Urinary bladder (tissue), 4 donors: ENCODE measurements around the gene ICAM1. TPM values are rescaled to one million over a fixed set of nuclear protein-coding genes. Genes with fewer than 3 reads are reported as not detected.

ENCODE experiments used
- DNase-seq: peaks from one replicate; pipeline ENCODE4 v3.0.0-alpha.2; 2015; ENCODE audit errors: extremely low spot score
- H3K27ac ChIP-seq: one replicate; pipeline ENCODE4 v1.5.1; 2013; ENCODE audit warnings: low read depth, mild to moderate bottlenecking, moderate library complexity
- H3K36me3 ChIP-seq: one replicate; pipeline ENCODE4 v1.6.1; 2013; ENCODE audit warnings: mild to moderate bottlenecking, moderate library complexity; ENCODE audit not compliant: insufficient read depth
- H3K4me1 ChIP-seq: one replicate; pipeline ENCODE4 v1.6.1; 2013; ENCODE audit warnings: mild to moderate bottlenecking, moderate library complexity; ENCODE audit not compliant: insufficient read depth
- H3K4me3 ChIP-seq: one replicate; pipeline ENCODE4 v1.5.1; 2013; ENCODE audit warnings: low read depth, low read length
- WGBS: extraction: QIAGEN DNeasy Blood & Tissue Kit; methylation state at CpG from one replicate; pipeline ENCODE4 v1.1.7; 2013; 5-methylcytosine and 5-hydroxymethylcytosine counted together
- polyA plus RNA-seq: library from polyadenylated mRNA; stranded (reverse); fragments of 200-250 nt; gene quantifications from one replicate; pipeline ENCODE4 v1.2.3, GENCODE V29; 2013
- total RNA-seq: library from RNA; depleted of rRNA; stranded (reverse); fragments of >200 nt; gene quantifications from one replicate; pipeline ENCODE4 v1.2.3, GENCODE V29; 2014
- donor health status: healthy with polysubstance abuse.
- donor health status: healthy.

The ICAM1 gene
- total and polyA plus RNA-seq, 2 donors: 7.7 to 26.4 TPM

DNA sequence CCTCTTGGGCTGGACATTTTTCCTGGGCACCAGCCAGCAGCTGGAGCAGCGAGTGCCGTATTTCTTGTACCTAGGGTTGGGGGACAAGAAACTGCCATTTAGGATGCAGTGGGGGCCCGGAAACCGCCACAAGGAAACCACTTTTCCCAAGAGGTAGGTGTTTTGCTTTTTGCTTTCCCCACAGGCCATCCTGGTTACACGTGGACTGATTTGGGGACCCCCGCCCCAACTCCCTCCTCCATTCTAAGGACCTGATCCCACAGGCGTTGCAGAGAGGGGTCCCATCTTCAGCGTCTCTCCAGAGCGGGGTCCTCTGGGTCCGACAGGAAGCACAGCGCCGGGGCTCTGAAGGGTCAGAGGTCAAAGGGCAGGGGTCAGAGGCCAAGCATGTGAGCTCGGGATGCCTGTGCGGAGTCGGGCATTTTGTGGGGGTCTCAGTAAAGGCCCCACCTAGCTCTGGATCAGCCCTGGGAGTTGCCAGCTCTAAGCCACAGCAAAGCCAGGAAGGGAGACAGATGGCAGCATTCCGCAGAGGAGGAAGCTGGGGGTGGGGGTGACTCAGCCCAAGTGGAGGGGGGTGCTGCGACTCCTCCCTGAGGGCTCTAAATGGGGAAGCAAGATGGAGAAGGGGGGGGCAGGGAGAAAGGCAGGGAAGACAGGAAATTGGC, 34.4 kb downstream of the ICAM1 start:
- 79% methylated on average over 17 of the region's 17 CpGs for WGBS
- no peaks in the 10 kb centered on the region for H3K36me3 ChIP-seq
- no peaks in the 10 kb centered on the region for H3K4me1 ChIP-seq
- H3K4me3 ChIP-seq: no peak overlapping the region
- no peak overlapping the region for H3K27ac ChIP-seq
- DNase-seq: no peak

DNA sequence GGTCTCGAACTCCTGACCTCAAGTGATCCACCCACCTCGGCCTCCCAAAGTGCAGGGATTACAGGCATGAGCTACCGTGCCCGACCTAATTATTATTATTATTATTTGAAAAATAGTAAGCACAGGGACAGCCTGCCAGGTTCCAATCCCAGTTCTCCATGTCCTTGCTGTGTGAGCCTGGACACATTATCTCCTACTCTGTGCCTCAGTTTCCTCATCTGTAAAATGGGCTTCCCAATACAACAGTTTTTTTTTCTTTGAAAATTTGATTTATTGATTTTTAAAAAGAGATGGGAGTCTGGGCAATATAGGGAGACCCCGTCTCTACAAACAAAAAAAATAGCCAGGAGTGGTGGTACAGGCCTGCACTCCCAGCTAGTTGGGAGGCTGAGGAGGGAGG, 35.4 kb downstream of the ICAM1 start:
- Histone ChIP-seq H3K36me3 (no peaks in the 10 kb centered on the region), H3K27ac (no peak overlapping the region), H3K4me1 (no peaks in the 10 kb centered on the region), H3K4me3 (no peak overlapping the region)
- 92% methylated on average over 5 of the region's 5 CpGs for WGBS
- no peak for DNase-seq

DNA sequence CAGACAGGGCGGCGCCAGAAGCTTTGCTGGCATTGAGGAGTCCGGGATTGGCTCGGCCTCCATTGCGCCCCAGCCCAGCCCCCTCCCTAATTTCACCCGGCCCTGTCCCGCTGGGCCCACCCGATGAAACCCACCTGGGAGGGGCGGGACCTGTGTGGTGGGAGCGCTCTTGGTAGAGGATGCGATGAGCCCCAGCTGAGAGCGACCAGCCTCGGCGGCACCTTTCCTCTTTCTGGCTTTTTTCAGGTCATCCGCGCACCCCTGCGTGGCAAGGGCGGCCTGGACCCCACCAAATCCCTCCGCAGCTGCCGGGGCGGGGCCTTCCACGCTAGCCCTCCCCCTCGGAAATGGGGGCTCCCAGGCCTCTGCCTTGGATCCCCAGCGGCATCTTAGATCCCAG, 38.5 kb downstream of the ICAM1 start, which contains the start of gene ZGLP1:
Gene ZGLP1, minus strand, starts transcription at position 393 of the 400 bp plus-strand sequence.
- 93% methylated on average over 24 of the region's 24 CpGs for WGBS
- no peaks in the 10 kb centered on the region for H3K36me3 ChIP-seq
- H3K4me3 ChIP-seq: no peak within 1 kb of the TSS
- no peak within 1 kb of the TSS for H3K27ac ChIP-seq
- no peak for DNase-seq
- no peaks in the 10 kb centered on the region for H3K4me1 ChIP-seq

DNA sequence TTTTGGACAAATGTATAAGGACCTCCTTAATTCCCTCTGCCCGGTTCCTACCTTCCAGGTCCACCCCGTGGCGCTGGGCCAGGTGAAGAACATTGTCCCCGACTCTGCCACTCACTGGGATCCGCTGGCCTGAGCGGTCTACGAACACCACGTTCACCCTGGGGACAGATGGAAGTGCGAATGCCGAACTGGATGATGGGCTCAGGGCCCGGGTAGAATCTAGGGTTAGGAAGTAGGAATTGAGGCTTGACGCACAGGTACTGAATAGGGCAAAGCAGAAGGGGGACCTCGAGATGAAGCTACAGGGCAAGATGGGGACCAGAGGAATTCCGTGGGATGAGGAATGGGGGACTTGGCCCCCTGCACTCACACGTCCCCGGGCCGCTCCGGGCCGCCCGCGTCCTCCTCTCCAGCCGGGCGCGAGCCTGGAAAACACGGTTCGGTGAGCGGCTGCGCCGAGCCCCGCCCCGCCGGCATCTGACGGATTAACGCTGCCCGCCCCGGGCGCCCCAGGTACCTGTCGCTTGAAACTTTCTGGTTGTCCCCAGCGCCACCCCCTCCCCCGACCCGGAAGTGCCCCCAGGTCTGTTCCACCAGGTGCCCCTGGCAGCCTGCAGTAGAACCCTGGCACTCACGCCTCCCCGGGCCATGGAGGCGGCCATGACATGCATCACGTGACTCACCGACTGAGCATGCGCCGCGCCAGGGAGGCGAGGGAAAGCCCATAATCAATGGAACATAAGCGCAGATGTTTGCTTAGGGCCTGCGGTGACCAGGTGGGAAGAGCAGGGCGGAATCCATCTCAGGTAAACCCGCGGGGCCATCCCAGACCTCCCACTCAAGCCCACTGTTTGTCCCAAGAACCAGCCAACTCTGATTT, 44.7 kb downstream of the ICAM1 start, which contains the start of gene FDX2:
Gene FDX2, minus strand, starts transcription at position 681 of the 880 bp plus-strand sequence. Its CDS starts 19 bp downstream, at position 662.
- no peaks in the 10 kb centered on the region for H3K4me1 ChIP-seq
- under 1% methylated on average over 55 of the region's 55 CpGs for WGBS
- peak within 1 kb of the TSS; percentile 82 for H3K4me3 ChIP-seq
- H3K27ac ChIP-seq: no peak within 1 kb of the TSS
- peaks cover under 1% of the 10 kb centered on the region for H3K36me3 ChIP-seq
- peak; percentile 57 for DNase-seq

DNA sequence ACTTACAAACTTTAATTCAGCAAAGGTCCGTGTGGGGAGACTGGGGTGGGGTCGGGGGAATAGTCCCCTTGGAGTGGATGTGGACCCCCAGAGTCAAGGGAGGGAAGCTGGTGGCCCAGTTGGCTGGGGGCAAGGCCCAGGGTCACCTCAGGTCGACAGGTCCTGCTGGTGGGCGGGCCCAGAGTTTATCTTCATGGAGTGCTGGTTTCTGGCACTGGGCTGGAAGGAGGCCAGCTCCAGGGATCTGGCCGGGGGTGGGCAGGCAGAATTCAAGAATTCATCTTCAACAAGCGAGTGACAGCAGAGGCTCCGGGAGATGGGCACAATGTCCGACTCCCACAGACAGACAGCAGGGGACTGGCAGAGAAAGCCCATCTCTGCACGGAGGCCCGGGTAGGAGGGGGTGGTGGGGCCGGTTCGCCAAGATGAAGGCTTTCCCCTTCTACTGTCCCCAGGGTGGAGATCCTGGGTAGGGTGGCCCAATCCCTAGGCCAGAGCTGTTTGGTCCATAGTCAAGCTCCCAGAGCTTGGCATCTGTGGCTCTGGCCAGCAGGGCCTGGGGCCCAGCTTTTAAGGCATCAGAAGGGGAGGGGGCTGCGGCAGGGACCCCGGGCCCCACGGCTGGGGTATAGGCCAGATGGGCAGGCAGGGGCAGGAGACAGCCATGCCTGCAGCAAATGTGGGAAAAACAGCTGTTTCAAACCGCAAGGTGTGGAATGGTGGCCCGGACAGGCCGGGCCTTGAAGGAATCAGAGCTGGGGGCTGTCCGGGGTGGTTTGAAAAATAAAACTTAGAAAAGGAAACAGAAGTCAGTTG, 45.5 kb downstream of the ICAM1 start:
- Histone ChIP-seq H3K27ac (no peak overlapping the region), H3K36me3 (peaks cover 4% of the 10 kb centered on the region), H3K4me3 (no peak overlapping the region), H3K4me1 (no peaks in the 10 kb centered on the region)
- 63% methylated on average over 19 of the region's 19 CpGs for WGBS
- no peak for DNase-seq

DNA sequence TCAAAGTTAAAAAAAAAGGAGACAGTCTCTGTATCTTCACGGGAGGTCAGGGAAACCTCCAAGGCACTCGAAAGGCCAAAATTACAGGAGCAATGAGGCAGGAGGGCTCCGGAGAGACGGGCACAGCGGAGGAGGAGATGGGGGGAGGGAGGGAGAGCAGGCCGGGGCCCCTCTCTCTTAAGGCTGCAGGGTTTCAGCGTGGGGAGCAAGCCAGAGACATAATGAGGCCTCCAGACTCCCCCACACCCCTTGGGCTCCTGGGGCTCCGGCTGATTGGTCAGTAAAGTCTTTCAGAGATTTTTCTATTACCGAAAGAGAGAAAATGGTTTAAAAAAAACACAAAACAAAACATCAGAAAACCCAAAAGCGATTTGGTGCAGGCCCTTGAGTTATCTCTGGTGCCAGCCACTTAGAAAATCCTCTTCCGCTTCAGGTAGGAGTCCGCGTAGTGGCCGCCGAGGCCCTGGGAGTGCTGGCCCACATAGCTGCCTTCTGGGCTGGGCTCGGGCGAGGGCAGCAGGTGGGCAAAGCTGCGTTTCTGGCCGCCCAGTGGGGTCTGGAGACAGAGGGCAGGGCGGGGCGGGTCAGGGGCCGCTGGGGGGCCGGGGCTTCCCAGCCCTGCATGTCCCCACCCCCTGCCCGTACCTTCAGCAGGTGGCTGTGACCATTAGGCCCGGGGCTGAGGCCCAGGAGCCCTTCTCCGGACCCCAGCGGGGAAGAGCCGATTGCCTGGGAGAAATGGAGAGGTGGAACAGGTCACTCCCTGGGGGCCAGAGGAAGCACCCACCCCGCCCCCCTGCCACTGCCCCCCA, 46.3 kb downstream of the ICAM1 start:
- DNase-seq: no peak
- Histone ChIP-seq H3K27ac (no peak overlapping the region), H3K4me1 (no peaks in the 10 kb centered on the region), H3K4me3 (no peak overlapping the region), H3K36me3 (peaks cover 5% of the 10 kb centered on the region)
- WGBS: 82% methylated on average over 29 of the region's 29 CpGs

DNA sequence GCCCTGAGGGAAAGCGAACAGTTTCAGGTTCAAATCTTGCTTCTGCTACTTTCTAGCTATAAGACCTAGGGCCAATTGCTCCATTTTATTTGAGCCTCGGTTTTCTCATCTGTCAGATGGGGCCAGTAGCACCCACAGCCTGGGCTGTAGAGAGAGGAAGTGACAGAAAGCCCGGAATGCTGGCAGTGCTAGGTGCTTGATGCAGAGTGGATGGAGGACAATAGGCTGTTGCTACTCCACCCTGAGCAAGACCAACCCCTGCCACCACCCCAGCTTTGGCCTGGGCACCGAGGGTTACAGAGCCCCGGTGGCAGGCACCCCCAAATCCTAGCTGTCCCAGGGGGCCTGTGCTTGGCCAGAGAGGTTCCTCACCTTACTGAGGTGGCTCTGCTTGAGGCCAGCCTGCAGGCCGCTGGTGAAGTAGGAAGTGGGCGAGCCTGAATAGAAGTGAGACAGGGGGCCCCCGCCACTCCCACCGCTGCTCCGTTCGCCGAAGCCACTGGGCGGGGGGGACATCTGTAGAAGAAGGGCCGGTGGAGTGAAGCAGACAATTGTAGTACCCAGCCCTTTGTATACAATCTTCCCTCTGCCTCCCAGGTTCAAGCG, 47.0 kb downstream of the ICAM1 start:
- 95% methylated on average over 15 of the region's 15 CpGs for WGBS
- H3K4me1 ChIP-seq: no peaks in the 10 kb centered on the region
- no peak for DNase-seq
- H3K27ac ChIP-seq: no peak overlapping the region
- H3K36me3 ChIP-seq: peaks cover 5% of the 10 kb centered on the region
- no peak overlapping the region for H3K4me3 ChIP-seq

DNA sequence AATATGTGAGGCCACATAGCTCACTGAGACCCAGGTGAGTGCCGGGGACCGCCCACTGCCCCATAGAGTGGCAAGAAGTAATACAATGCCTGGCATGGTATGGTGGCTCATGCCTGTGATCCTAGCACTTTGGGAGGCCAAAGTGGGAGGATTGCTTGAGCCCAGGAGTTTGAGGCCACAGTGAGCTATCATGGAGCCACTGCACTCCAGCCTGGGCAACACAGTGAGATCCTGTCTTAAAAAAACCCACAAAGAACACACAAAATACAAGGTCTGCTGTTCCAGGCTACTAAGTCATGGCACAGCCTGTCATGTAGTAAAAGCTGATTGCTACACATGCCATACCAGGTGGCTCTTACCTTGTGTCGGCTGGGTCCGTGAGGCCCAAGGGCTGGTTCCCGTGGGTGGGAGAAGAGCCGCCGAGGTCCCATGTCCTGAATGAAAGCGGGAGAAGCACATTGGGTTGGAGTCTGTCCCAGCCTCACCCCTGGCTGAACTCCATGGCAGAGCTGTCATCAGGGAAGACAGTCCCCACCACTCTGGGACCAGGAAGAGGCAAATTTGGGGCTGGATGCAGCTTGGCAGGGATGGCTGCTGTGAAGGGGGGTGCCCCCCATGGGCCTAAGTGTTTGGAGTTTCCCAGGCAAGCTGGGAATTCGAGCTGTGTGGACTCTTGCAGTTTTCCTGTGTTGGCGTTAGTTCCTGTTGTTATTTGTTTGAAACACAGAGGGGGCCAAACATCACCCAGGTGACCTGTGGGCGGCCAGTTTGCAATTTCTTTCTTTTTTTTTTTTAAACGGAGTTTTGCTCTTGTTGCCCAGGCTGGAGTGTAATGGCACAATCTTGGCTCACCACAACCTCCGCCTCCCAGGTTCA, 48.1 kb downstream of the ICAM1 start:
- WGBS: 94% methylated on average over 13 of the region's 13 CpGs
- no peak for DNase-seq
- H3K4me3 ChIP-seq: no peak overlapping the region
- no peak overlapping the region for H3K27ac ChIP-seq
- H3K36me3 ChIP-seq: peaks cover 5% of the 10 kb centered on the region
- no peaks in the 10 kb centered on the region for H3K4me1 ChIP-seq

DNA sequence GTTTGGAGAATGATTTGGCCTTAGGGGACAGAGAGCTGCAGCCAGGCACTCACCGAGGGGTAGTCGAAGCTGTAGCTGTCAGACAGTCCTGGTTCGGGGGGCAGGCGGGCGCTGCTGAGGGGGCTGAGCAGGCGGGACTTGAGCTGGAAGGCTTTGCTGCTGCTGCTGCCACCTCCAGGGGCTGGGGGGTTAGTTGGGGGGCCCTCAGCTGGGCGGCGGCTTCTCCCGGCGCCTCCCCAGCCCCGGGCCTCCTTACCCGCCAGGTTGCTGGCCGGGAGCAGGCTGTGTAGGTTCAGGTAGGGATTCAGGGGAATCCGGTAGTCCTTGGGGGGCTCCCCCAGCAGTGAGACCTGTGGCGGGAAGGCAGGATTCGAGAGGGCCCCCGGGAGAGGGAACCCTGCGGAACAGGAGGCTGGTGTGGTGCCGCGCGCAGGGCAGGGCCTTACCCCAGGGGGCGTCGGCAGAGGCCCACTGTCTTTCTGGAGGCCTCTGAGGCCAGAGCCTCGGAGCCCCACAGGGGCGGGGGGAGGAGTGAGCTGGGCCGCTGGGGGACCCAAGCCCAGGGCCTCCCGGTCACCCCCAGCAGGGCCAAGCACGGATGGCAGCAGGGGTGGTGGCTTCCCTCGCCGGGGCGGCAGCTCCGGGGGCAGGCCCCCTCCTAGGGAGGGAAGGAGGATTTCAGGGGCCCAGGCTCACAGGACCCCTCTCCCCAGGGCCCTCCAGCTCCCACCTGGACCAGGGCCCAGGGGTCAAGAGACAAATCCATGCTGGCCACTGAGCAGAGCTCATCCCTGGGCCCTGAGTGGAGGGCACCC, 49.9 kb downstream of the ICAM1 start:
- no peak overlapping the region for H3K4me3 ChIP-seq
- no peak overlapping the region for H3K27ac ChIP-seq
- no peak for DNase-seq
- H3K4me1 ChIP-seq: no peaks in the 10 kb centered on the region
- H3K36me3 ChIP-seq: peaks cover 5% of the 10 kb centered on the region
- 93% methylated on average over 32 of the region's 32 CpGs for WGBS

DNA sequence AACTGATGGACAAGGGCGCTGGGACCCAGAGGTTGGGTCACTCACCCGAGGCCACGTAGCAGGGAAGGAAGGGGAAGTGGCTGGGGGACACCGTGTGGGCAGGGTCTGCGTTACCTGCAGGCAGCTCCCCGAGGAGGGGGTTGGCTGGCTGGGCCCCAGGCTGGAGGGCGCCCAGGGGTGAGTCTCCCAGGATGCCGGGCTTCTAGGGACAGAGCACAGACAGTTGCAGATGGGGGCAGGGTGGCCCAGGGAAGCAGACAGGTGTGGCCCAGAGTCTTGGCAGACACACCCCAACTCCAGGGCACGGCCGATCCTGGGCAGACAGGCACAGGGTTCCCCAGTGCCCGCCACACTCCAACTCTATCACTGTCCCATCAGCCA, 50.5 kb downstream of the ICAM1 start:
- no peaks in the 10 kb centered on the region for H3K4me1 ChIP-seq
- DNase-seq: no peak
- peaks cover 5% of the 10 kb centered on the region for H3K36me3 ChIP-seq
- H3K27ac ChIP-seq: no peak overlapping the region
- no peak overlapping the region for H3K4me3 ChIP-seq
- 89% methylated on average over 11 of the region's 11 CpGs for WGBS
